Activated B cell treated with CpG ODN at 0.5 μM for 24 hours (primary cell): Measurements from ENCODE around the gene RAB11FIP4. TPM values are rescaled to one million over a fixed set of nuclear protein-coding genes. Genes with fewer than 3 reads are reported as not detected.

ENCODE experiments used
- ATAC-seq: fragments of 200-7000 bp; cut with Tn5 transposase; one replicate; pipeline ENCODE4 v1.10.0; 2021; ENCODE audit warnings: low read depth, mild to moderate bottlenecking, moderate library complexity
- CTCF ChIA-PET: fragments of 350-600 bp; sonication (Branson Sonifier 250); formaldehyde crosslinking; loops from one replicate; lab custom pipeline; 2021; ENCODE audit warnings: antibody characterized with exemption; lab: Charles Lee
- POLR2A ChIA-PET: fragments of 350-600 bp; sonication (Branson Sonifier 250); formaldehyde crosslinking; loops from one replicate; lab custom pipeline; 2021; ENCODE audit warnings: antibody characterized with exemption; lab: Charles Lee
- DNase-seq: peaks from one replicate; pipeline ENCODE4 v3.0.0; 2022
- H3K27ac Mint-ChIP-seq: one replicate; pipeline ENCODE4 v1.8.0; 2020; ENCODE audit warnings: mixed read lengths
- H3K27me3 Mint-ChIP-seq: one replicate; pipeline ENCODE4 v1.8.0; 2021; ENCODE audit warnings: mixed read lengths
- H3K36me3 Mint-ChIP-seq: one replicate; pipeline ENCODE4 v1.8.0; 2021; ENCODE audit warnings: low read depth, mixed read lengths
- H3K4me1 Mint-ChIP-seq: one replicate; pipeline ENCODE4 v1.8.0; 2021; ENCODE audit warnings: mixed read lengths
- H3K4me3 Mint-ChIP-seq: one replicate; pipeline ENCODE4 v1.8.0; 2020; ENCODE audit warnings: mild to moderate bottlenecking, mixed read lengths
- H3K9me3 Mint-ChIP-seq: one replicate; pipeline ENCODE4 v1.8.0; 2020; ENCODE audit warnings: mixed read lengths
- CTCF ChIP-seq: fragments of 200-600 bp; IDR thresholded peaks from one replicate; pipeline ENCODE4 v1.8.0; 2022; ENCODE audit warnings: antibody characterized with exemption, mild to moderate bottlenecking
- intact Hi-C: fragments of 100-400 bp; cut with micrococcal nuclease; formaldehyde crosslinking; loops from one replicate; pipeline ENCODE4 v1.15.1; 2024
- total RNA-seq: library from RNA; stranded (reverse); gene quantifications from 2 replicates; pipeline ENCODE4 v1.2.3, GENCODE V29; 2022

Gene RAB11FIP4
- total RNA-seq, 1 donor from 2014 or later = 43.2 TPM

- H3K27ac Mint-ChIP-seq = no peak overlapping the region
- peaks cover 66% of the 10 kb centered on the region for H3K36me3 Mint-ChIP-seq
- no peaks in the 10 kb centered on the region for H3K4me1 Mint-ChIP-seq
- no peak overlapping the region for H3K4me3 Mint-ChIP-seq
- no peak for TF ChIP-seq CTCF
- CTCF ChIA-PET = no interaction called here
- DNase-seq (no peak), ATAC-seq (no peak)
- POLR2A ChIA-PET = no interaction called here
- H3K27me3 Mint-ChIP-seq = no peaks in the 10 kb centered on the region
- H3K9me3 Mint-ChIP-seq = no peaks in the 10 kb centered on the region
- intact Hi-C loops = no loop called here
These were observed 33.6 kb upstream of the RAB11FIP4 start for GRCh38 chr17:31357839-31358394.

GRCh38 chr17:31364012-31364411, 27.5 kb upstream of the RAB11FIP4 start:
- no peak for TF ChIP-seq CTCF
- Mint-ChIP-seq H3K27ac (no peak overlapping the region), H3K4me1 (no peaks in the 10 kb centered on the region), H3K9me3 (no peaks in the 10 kb centered on the region), H3K36me3 (peaks cover 32% of the 10 kb centered on the region), H3K27me3 (no peaks in the 10 kb centered on the region), H3K4me3 (no peak overlapping the region)
- ATAC-seq (no peak), DNase-seq (no peak)
- POLR2A ChIA-PET = no interaction called here
- intact Hi-C loops = no loop called here
- CTCF ChIA-PET = no interaction called here

GRCh38 chr17:31366088-31366487, 25.4 kb upstream of the RAB11FIP4 start:
- peaks cover 15% of the 10 kb centered on the region for H3K4me1 Mint-ChIP-seq
- H3K27ac Mint-ChIP-seq = no peak overlapping the region
- H3K9me3 Mint-ChIP-seq = no peaks in the 10 kb centered on the region
- no peak for TF ChIP-seq CTCF
- no peak for ATAC-seq
- no peak overlapping the region for H3K4me3 Mint-ChIP-seq
- ChIA-PET POLR2A (interaction anchor here (0.6 to 1.4 kb wide), 2 partner anchors 44 to 85 kb away, joined by 5 to 7 read pairs; partner anchors contain the start of gene EVI2A), CTCF (no interaction called here)
- no peaks in the 10 kb centered on the region for H3K27me3 Mint-ChIP-seq
- DNase-seq = no peak
- intact Hi-C loops = no loop called here
- peaks cover 16% of the 10 kb centered on the region for H3K36me3 Mint-ChIP-seq

- ChIA-PET POLR2A (interaction anchor here (1.6 kb wide), 1 partner anchor 50 kb away, joined by 4 read pairs; no protein-coding TSS in a partner anchor), CTCF (interaction anchor here (0.8 kb wide), 1 partner anchor 20 kb away, joined by 3 read pairs; no protein-coding TSS in a partner anchor)
- ATAC-seq (no peak), DNase-seq (no peak)
- Mint-ChIP-seq H3K4me3 (no peak overlapping the region), H3K27ac (no peak overlapping the region), H3K36me3 (peaks cover 7% of the 10 kb centered on the region), H3K27me3 (no peaks in the 10 kb centered on the region), H3K9me3 (no peaks in the 10 kb centered on the region), H3K4me1 (peaks cover 32% of the 10 kb centered on the region)
- TF ChIP-seq CTCF = no peak
- intact Hi-C loops = no loop called here
These were observed 22.2 kb upstream of the RAB11FIP4 start for GRCh38 chr17:31369266-31369665.

GRCh38 chr17:31371511-31372097, 19.9 kb upstream of the RAB11FIP4 start:
- ChIA-PET CTCF (interaction anchor here (1.1 to 2.7 kb wide), 12 partner anchors 13 to 363 kb away, joined by 3 to 18 read pairs (median 5); partner anchors contain the start of gene EVI2B), POLR2A (interaction anchor here (0.5 to 2.2 kb wide), 4 partner anchors 20 to 61 kb away, joined by 4 to 13 read pairs (median 7); no protein-coding TSS in a partner anchor)
- peaks cover 6% of the 10 kb centered on the region for H3K36me3 Mint-ChIP-seq
- no peaks in the 10 kb centered on the region for H3K9me3 Mint-ChIP-seq
- no peaks in the 10 kb centered on the region for H3K27me3 Mint-ChIP-seq
- no peak overlapping the region for H3K27ac Mint-ChIP-seq
- ATAC-seq (no peak), DNase-seq (no peak)
- peaks cover 35% of the 10 kb centered on the region for H3K4me1 Mint-ChIP-seq
- TF ChIP-seq CTCF = no peak
- intact Hi-C loops = loop anchor here (2.0 kb wide), 3 partner anchors 63 to 359 kb away; no protein-coding TSS in a partner anchor
- H3K4me3 Mint-ChIP-seq = no peak overlapping the region
